ENCODE measurements around the gene PRTG.

DNA sequence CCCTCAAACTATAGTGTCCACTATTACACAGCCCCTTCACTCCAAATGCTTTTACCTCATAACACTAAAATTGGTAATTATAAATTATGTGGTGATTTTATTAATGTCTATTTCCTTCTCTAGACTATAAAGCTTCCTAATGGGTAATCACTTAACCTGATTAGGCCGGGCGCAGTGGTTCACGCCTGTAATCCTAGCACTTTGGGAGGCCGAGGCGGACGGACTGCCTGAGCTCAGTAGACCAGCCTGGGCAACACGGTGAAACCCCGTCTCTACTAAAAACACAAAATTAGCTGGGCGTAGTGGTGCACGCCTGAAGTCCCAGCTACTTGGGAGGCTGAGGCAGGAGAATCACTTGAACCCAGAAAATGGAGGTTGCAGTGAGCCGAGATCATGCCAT lies 83.5 kb downstream of the PRTG start:
- TF ChIP-seq, protein P1, sequence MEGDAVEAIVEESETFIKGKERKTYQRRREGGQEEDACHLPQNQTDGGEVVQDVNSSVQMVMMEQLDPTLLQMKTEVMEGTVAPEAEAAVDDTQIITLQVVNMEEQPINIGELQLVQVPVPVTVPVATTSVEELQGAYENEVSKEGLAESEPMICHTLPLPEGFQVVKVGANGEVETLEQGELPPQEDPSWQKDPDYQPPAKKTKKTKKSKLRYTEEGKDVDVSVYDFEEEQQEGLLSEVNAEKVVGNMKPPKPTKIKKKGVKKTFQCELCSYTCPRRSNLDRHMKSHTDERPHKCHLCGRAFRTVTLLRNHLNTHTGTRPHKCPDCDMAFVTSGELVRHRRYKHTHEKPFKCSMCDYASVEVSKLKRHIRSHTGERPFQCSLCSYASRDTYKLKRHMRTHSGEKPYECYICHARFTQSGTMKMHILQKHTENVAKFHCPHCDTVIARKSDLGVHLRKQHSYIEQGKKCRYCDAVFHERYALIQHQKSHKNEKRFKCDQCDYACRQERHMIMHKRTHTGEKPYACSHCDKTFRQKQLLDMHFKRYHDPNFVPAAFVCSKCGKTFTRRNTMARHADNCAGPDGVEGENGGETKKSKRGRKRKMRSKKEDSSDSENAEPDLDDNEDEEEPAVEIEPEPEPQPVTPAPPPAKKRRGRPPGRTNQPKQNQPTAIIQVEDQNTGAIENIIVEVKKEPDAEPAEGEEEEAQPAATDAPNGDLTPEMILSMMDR (conservative IDR thresholded peaks at IDR 0.05; ENCODE audit: low read depth in 2 of 2) = no peak
- TF ChIP-seq EZH2 (IDR thresholded peaks at IDR 0.05; ENCODE audit: low read depth, unreplicated experiment) = no peak
- no peak for TF ChIP-seq EZH2phosphoT487 (IDR thresholded peaks at IDR 0.05; ENCODE audit: unreplicated experiment)
- no peak for TF ChIP-seq JUNB (IDR thresholded peaks at IDR 0.05; ENCODE audit: unreplicated experiment)
- TF ChIP-seq POLR2AphosphoS5 (IDR thresholded peaks at IDR 0.05; ENCODE audit: low read depth) = no peak
- TF ChIP-seq, protein P2, sequence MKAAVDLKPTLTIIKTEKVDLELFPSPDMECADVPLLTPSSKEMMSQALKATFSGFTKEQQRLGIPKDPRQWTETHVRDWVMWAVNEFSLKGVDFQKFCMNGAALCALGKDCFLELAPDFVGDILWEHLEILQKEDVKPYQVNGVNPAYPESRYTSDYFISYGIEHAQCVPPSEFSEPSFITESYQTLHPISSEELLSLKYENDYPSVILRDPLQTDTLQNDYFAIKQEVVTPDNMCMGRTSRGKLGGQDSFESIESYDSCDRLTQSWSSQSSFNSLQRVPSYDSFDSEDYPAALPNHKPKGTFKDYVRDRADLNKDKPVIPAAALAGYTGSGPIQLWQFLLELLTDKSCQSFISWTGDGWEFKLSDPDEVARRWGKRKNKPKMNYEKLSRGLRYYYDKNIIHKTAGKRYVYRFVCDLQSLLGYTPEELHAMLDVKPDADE (IDR thresholded peaks at IDR 0.05) = no peak

Data from GM23338 (cell line).